GM18517 (cell line): ENCODE data around the gene TES.
"Not testable (repeated sequence)": the region's sequence is repeated elsewhere in the genome, so short reads cannot be mapped to it uniquely, and the experiment has no call there.

ENCODE experiments used
- ATAC-seq: cut with Tn5 transposase; IDR thresholded peaks from one replicate; pipeline ENCODE4 v1.9.1; 2021; ENCODE audit warnings: mild to moderate bottlenecking, moderate library complexity; ENCODE audit not compliant: unreplicated experiment

The TES gene

DNA sequence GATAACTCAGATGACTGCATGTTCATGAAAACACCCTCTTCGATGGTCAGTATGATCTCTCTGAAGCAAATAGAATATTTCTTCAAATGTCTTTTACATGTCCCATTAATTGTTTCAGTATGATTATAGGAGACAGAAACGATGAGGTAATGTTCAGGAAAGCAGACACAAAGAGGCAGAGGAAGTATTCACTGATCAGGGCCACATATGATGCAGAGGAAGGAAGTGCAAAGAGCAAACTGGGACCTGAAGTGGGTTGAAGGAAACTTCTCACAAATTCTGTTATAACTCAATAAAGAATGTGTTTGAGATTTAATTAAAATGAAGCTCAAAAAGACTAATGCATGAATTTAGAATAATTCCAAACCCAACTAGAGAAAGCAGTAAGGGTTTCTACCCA is 70.5 kb downstream of the TES start:
- ATAC-seq: no peak

DNA sequence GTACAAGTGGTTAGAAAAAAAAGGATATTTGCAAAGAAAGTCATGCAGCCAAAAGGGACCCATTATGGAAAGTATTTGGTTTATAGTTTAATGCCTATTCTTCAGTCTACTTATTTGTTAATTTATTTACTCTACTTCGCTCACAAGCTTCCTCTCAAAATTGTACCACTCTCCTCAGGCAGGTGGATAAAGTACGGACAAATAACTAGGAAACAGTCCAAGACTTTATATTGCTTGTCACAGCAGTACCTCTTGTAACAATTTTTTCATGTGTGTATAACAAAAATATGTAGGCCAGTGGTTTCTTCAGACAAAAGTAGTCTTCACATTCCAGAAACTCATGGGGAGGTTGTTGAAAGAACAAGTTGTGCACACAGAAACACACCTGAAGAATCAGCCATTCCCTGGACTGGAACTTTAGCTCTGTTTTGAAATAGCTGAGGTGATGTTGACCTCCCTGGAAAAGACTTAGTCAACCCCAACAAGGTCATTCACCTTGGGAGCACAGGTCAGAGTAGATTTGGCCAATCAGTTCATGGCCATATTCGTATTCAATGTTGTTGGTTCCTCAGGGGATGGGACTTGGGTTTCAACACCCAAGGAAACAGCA is 73.4 kb downstream of the TES start:
- ATAC-seq: no peak

DNA sequence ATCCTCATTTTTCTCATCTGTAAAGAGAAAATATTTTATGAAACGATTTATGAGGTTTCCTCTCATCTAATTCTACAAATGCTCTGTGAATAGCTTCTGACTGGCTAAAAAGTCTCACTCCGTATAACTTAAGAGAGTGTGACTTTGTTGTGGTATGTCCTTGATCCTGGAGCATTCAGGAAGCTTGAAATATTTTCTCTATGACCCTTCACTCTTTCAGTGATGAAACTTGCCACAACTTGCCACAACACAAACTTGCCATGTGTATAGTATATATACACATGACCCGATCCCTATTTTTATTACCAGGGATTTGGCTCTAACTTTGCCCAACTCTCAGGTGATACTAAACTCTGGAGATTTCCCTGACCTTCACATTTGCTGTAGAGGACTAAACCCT is 74.1 kb downstream of the TES start:
- ATAC-seq: no peak

DNA sequence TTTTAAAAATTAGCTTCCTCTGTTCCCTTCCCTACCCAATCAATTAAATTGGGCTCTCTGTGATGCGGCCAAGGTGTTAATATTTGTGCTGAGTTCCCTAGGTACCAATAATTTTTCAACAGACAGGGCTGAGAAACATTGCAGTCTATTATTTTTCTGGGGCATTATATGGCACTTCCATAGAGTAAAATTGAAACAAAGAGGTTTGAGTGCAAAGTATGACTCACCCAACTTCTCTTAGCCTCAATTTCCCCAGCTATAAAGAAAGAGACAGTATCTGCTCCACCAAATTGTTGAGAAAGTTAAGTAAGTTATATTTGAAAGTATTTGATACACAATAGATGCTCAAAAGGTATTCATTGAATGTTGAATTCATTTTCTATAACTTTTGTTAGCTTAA is 74.9 kb downstream of the TES start:
- ATAC-seq: no peak

DNA sequence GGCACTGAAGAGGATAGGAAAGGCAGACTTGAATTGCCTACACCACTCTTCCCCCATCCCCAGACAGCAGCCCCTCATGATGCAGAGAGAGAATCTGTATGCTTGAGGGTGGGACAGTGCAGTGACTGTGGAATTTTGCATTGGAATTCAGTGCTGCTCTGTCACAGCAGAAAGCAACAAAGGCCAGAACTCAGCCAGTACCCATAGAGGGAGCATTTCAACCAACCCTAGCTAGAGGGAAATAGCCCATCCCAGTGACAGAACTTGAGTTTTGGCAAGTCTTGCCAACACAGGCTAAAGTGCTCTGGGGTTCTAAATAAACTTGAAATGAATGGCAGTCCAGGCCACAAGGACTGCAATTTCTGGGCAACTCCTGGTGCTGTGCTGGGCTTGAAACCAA is 80.4 kb downstream of the TES start:
- ATAC-seq: no peak

DNA sequence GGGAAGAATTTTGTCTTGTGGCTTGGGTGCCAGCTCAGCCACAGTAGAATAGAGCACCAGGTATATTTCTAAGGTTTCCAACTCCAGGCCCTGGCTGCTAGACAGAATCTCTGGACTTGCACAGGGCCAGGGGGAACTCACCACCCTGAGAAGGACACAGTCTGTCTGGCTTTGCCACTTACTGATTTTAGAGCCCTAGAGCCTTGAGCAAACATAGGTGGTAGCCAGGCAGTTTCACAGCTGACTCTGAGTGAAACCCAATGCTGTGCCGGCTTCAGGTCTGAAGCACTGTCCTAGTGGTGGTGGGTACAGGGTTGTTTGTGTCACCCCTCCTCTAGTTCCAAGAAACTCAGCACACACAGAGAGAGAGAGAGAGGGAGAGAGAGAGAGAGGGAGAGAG is 81.6 kb downstream of the TES start:
- ATAC-seq: no peak

DNA sequence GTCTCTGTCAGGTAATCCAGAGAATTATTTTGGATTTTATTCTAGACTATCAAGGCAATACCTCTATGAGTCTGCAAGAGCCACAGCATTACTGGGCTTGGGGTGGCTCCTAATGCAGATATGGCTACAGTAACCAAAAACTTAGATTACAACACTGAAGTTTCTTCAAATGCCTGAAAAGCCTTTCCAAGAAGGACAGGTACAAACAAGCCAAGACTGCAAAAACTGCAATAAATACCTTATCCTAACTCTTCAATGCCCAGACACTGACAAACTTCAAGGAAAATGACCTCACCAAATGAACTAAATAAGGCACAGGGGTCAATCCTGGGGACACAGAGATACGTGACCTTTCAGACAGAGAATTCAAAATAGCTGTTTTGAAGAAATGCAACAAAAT is 82.0 kb downstream of the TES start:
- ATAC-seq: no peak

DNA sequence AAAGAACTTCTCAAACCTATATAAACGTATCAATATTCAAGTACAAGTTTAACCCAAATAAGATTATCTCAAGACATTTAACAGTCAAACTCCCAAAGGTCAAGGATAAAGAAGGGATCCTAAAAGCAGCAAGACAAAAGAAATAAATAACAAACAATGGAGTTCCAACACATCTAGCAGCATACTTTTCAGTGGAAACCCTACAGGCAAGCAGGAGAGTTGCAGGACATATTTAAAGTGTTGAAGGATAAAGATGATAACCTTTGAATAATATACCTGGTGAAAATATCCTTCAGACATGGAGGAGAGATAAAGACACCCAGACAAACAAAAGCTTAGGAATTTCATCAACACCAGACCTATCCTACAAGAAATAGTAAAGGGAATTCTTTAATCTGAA is 82.8 kb downstream of the TES start:
- no peak for ATAC-seq

DNA sequence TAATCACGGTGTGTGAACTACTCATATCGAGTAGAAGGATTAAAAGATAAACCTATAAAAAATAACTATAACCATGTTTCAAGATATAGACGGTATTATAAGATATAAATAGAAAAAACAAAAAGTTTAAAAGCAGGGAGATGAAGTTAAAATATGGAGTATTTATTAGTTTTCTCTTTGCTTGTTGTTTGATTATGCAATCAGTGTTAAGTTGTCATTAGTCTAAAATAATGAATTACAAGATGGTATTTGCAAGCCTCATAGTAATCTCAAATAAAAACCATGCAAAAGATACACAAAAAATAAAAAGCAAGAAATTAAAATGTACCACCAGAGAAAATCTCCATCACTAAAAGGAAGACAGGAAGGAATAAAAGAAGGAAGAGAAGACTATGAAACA is 83.3 kb downstream of the TES start:
- no peak for ATAC-seq

DNA sequence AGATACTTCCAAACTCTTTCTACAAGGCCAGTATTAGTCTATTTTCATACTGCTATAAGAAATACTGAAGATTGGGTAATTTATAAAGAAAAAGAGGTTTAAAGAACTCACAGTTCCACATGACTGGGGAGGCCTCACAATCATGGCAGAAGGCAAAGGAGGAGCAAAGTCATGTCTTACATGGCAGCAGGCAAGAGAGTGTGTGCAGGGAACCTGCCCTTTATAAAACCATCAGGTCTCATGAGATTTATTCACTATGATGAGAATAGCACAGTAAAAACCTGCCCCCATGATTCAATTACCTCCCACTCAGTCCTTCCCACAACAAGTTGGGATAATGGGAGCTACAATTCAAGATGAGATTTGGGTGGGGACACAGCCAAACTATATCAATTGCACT is 85.6 kb downstream of the TES start:
- ATAC-seq: not testable (repeated sequence)

DNA sequence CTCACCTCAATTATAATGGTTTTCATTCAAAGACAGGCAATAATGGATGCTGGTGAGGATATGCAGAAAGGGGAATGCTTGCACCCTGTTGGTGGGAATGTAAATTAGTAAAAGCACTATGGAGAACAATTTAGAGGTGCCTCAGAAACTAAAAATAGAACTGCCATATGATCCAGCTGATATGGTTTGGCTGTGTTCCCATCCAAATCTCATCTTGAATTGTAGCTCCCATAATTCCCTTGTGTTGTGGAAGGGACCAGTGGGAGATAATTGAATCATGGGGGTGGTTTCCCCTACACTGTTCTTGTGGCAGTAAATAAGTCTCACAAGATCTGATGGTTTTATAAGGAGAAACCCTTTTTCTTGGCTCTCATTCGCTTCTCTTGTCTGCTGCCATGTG is 87.7 kb downstream of the TES start:
- ATAC-seq: no peak

DNA sequence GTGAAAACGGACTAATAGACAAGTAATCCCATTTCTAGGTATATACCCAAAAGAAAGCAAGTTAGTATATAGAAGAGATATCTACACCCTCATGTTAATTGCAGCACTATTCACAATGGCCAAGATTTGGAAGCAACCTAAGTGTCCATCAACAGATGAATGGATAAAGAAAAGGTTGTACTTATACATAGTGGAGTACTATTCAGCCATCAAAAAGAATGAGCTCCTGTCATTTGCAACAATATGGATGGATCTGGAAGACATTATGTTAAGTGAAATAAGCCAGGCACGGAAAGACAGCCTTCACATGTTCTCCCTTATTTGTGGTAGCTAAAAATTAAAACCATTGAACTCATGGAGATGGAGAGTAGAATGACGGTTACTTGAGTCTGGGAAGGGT is 88.2 kb downstream of the TES start:
- ATAC-seq: no peak

DNA sequence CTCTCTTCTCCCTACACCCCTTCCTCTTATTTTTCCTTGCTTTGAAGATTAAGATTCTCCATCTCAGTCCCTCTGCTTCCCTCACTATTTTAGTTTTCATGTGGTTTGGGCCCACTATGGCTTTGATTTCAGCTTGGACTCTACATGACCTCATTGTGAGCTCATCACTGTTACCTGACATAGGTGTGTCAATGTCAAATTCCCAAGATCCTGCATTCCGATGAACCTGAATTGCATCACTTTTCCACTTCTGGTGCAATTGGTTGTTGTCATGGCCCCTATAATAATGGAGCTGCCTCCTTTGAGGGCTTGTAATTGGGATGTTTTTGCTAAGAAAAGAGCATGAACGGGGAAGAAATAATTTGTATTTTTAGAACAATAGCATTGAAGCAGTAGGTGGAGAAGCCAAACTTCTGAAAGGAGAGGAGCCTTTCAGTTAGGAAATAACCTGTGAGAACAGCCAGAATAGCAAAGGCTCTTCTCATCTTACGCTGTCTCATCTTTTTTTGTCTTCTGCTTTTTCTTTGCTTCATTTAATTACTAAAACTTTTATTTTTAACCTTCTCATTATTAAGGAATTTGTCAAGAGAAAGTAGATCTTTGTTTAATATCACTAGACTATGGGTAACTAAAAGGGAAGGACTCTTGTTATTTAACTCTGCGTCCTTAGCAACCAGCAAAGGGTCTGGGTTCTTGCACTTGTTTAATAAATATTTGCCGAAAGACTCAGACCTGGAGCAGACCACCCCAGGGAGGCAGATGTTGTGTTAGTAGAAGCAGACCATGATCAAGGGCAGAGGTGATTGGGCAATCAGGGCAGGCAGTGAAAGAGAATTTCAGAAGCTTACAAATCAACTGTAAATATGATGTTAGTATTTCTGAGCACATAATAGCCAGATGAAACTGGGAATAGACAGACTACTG is 95.4 kb downstream of the TES start:
- ATAC-seq: no peak

DNA sequence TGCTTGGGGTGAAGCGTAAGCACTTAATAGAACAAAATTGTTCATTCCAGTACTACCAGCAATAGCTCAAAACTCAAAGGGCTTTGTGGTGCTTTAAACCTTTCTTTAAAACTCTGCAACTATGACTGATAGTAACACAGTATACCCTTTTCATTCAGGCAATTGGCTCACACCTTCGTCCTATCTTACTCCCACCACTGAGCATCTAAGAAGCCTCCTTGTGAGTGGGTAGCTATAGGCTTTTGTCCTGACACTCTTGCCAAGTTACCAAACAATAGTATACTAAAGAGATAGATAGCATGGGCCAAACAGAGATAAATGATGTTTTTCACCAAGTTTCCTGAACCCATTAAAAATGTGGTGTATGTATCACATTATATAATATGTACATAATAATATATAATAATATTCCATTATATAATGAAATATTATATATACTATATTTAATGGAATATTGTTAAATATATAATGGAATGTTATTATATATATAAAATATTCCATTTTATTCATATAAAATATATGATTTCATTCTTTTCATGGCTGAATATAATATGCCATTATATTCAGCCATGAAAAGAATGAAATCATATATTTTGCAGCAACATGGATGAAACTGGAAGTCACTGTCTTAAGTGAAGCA is 96.2 kb downstream of the TES start:
- no peak for ATAC-seq

DNA sequence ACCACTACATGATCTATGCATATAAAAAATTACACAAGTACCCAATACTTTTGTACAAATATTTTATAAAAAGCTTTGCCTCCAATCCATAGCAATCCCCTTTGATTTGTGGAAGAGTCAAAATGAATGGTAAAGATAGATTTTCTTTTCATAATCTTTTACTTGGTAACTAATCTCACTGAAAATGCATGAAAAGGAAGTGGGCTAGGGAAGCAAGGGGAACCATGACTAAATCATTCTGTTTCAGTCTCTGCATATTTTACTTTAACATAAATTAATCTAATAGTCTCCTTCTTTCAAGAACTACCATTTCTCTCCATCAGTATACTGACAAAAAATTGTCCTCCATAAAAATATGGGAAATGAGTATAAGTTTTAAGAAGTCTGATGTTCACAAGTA is 96.9 kb downstream of the TES start:
- ATAC-seq: no peak
